Ovary (tissue), 9 donors: ENCODE data around the gene NXF3. TPM values are rescaled to one million over a fixed set of nuclear protein-coding genes. Genes with fewer than 3 reads are reported as not detected.

ENCODE experiments used
- DNase-seq, 5 donors: peaks; one replicate each; pipeline ENCODE4 v3.0.0-alpha.2; 2019 to 2020
- H3K27ac ChIP-seq, 2 donors: fragments of 200-600 bp; one replicate each; pipeline versions ENCODE4 v1.5.1 to v1.8.0; 2019 to 2022
- H3K27me3 ChIP-seq: fragments of 200-600 bp; one replicate; pipeline ENCODE4 v1.8.0; 2022
- H3K36me3 ChIP-seq: fragments of 200-600 bp; sonication (generic); one replicate; pipeline ENCODE4 v1.5.1; 2019
- H3K4me1 ChIP-seq: one replicate; pipeline ENCODE4 v1.8.1; 2013; ENCODE audit warnings: mild to moderate bottlenecking, moderate library complexity; ENCODE audit not compliant: insufficient read depth
- H3K4me3 ChIP-seq: fragments of 200-600 bp; sonication (generic); one replicate; pipeline ENCODE4 v1.5.1; 2017
- H3K9me3 ChIP-seq, 2 donors: fragments of 200-600 bp in 1 of 2; sonication (generic) in 1 of 2; one replicate each; pipeline versions ENCODE4 v1.5.1 to v1.8.1; 2013 to 2019; ENCODE audit warnings: mild to moderate bottlenecking in 1 of 2, moderate library complexity in 1 of 2
- EP300 ChIP-seq: sonication (generic); formaldehyde crosslinking; IDR thresholded peaks from one replicate; pipeline ENCODE4 v1.6.1; 2017; ENCODE audit warnings: antibody characterized with exemption
- POLR2A ChIP-seq: fragments of 450-650 bp; IDR thresholded peaks from one replicate; pipeline ENCODE4 v1.6.1; 2017; ENCODE audit warnings: antibody characterized with exemption, mild to moderate bottlenecking, moderate library complexity
- WGBS, 3 donors: extraction: QIAGEN DNeasy Blood & Tissue Kit in 1 of 3; methylation state at CpG; one replicate each; pipeline versions ENCODE4 v1.1.5 to v1.1.7; 2013 to 2017; 5-methylcytosine and 5-hydroxymethylcytosine counted together
- intact Hi-C, 4 donors: fragments of 100-400 bp; cut with DNase I; formaldehyde crosslinking; loops; one replicate each; pipeline versions ENCODE4 v1.11.0 to v1.15.1; 2022 to 2023
- polyA plus RNA-seq, 2 donors: library from polyadenylated mRNA; stranded (reverse); fragments of 200-250 nt in 1 of 2; fragments of 350-450 nt in 1 of 2; fragmentation: Illumina TruSeq in 1 of 2; extraction: RNeasy Lipid Tissue Mini Kit (QIAGEN cat#74804) in 1 of 2; gene quantifications; one replicate each; pipeline ENCODE4 v1.2.3, GENCODE V29; 2013 to 2014
- total RNA-seq, 7 donors: library from RNA; depleted of rRNA in 2 of 7; stranded (reverse); fragments of >200 nt in 2 of 7; fragmentation: NEBNext Ultra II Directional in 3 of 7; extraction: Animal tissue kit (Norgen Biotek cat#: 25700) in 3 of 7; gene quantifications; one replicate each; pipeline versions ENCODE4 v1.1.0 to v1.2.4, GENCODE V29; 2016 to 2023
- TF ChIP-seq, protein P1 (sequence below), 3 donors: fragments of 450-650 bp in 2 of 3; fragments of 200-600 bp in 1 of 3; IDR thresholded peaks; one replicate each; pipeline versions ENCODE4 v1.5.1 to v1.8.0; 2016 to 2022; ENCODE audit warnings: antibody characterized with exemption in 3 of 3, mild to moderate bottlenecking in 1 of 3
- donor health status: DM: no; HTN: no; CAD: no; lungs with moderate emphysema.
- donor health status: DM: no; HTN: no; CAD: no.
- donor health status: Bipolar disorder and iron deficiency.
- donor health status: DM: yes; HTN: yes; CAD: no.
- donor health status: DM: no; HTN: no; CAD: no.
- donor health status: DM: yes; HTN: yes; CAD: no.

Gene NXF3
- total and polyA plus RNA-seq, 9 donors: 0.23 to 65.3 (median 1.1) TPM; not detected in 1

DNA sequence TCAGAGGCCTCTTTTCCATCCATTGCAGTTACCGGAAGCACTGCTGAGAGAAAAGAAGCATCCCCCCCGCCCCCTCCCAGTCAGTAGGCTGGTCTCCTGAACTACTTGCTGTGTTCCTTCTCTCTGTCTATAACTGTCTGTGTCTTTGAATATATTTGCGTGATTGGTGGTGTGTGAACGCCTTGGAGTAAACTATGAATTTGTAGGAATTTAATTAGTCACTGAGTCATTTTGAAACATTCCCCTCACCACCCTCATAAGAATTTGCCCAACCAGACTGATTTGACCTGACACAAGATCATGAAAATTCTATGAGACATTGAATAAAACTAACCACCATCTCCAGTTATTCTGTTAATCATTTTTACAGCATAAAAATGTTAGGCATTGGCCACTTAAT is 6.7 kb upstream of the NXF3 start:
- no peaks in the 10 kb centered on the region for H3K9me3 ChIP-seq
- H3K27me3 ChIP-seq: no peaks in the 10 kb centered on the region
- H3K36me3 ChIP-seq: no peaks in the 10 kb centered on the region
- no peak for DNase-seq
- no peak overlapping the region for H3K4me3 ChIP-seq
- WGBS, 3 donors: 70 to 77% (median 74%) methylated on average over 4 of the region's 4 CpGs
- TF ChIP-seq, protein P1, sequence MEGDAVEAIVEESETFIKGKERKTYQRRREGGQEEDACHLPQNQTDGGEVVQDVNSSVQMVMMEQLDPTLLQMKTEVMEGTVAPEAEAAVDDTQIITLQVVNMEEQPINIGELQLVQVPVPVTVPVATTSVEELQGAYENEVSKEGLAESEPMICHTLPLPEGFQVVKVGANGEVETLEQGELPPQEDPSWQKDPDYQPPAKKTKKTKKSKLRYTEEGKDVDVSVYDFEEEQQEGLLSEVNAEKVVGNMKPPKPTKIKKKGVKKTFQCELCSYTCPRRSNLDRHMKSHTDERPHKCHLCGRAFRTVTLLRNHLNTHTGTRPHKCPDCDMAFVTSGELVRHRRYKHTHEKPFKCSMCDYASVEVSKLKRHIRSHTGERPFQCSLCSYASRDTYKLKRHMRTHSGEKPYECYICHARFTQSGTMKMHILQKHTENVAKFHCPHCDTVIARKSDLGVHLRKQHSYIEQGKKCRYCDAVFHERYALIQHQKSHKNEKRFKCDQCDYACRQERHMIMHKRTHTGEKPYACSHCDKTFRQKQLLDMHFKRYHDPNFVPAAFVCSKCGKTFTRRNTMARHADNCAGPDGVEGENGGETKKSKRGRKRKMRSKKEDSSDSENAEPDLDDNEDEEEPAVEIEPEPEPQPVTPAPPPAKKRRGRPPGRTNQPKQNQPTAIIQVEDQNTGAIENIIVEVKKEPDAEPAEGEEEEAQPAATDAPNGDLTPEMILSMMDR (IDR thresholded peaks at IDR 0.05): no peak
- no peak for TF ChIP-seq EP300
- TF ChIP-seq POLR2A: no peak
- H3K27ac ChIP-seq: no peak overlapping the region
- intact Hi-C loops: no loop called here
- H3K4me1 ChIP-seq: no peaks in the 10 kb centered on the region

DNA sequence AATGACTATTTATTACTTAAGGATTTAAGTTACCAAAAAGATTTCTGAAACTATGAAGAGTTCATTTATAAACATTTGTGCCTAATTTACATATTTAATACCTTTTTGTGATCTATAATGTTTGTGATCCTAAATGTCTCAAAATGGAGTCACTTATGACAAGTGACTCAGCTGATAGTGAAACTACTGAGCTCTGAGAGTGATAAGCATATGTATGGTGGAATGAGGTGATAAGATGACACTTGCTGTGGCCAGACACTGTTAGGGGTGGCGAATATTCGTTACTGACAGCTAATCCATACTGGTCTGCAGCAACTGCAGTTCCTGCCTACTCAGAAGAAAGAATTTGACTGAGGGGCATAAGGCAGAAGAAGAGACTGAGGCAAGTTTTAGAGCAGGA is 5.5 kb upstream of the NXF3 start:
- H3K9me3 ChIP-seq: no peaks in the 10 kb centered on the region
- no peaks in the 10 kb centered on the region for H3K27me3 ChIP-seq
- WGBS, 3 donors: 61 to 73% (median 67%) methylated on average over 2 of the region's 2 CpGs
- no peaks in the 10 kb centered on the region for H3K36me3 ChIP-seq
- H3K4me1 ChIP-seq: no peaks in the 10 kb centered on the region
- no peak for TF ChIP-seq EP300
- TF ChIP-seq POLR2A: no peak
- TF ChIP-seq, protein P1 (IDR thresholded peaks at IDR 0.05): no peak
- H3K27ac ChIP-seq: no peak overlapping the region
- no peak for DNase-seq
- intact Hi-C loops: no loop called here
- H3K4me3 ChIP-seq: no peak overlapping the region

DNA sequence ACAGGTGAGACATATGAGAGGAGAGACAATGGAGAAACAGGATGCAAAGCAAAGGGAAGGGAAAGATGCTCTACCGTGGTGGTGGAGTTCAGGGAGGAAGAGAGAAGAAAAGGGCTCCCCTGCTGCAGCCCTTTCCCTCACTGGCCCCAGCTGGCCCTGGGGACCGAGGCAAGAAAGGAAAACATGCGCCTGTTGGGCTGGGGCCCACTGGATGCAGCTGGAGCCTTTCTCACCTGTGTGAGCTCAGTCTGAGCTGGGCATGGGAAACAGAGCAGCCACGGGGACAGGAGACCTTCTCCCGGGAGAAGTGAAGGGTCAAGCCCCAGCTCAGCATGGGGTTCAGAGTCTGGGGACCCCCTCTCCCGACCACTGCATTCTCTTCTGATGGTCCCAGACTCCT is 11.9 kb downstream of the NXF3 start:
- 57 to 59% (median 57%) methylated on average over 6 of the region's 6 CpGs for WGBS, 3 donors
- no peak overlapping the region for H3K4me3 ChIP-seq
- no peaks in the 10 kb centered on the region for H3K27me3 ChIP-seq
- H3K27ac ChIP-seq: no peak overlapping the region
- no peaks in the 10 kb centered on the region for H3K36me3 ChIP-seq
- no peak for TF ChIP-seq POLR2A
- TF ChIP-seq, protein P1 (IDR thresholded peaks at IDR 0.05): no peak
- TF ChIP-seq EP300: no peak
- no peaks in the 10 kb centered on the region for H3K4me1 ChIP-seq
- intact Hi-C loops: no loop called here
- no peaks in the 10 kb centered on the region for H3K9me3 ChIP-seq
- DNase-seq: no peak

DNA sequence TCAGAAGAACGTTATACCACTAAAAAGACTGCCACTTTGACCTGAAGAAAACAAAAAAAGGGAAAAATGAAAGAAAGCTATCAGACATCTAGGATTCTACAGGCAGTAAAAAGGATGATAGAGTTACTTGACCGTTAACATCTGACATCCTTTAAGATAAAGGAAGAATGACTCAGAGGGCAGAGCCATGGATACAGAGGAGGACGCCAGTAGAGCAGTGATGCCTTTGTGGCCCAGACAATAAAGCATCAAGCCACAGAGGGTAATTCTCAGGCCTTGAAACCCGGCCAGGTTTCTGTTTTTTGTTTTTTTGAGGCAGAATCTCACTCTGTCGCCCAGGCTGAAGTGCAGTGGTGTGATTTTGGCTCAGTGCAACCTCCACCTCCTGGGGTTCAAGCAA is 19.5 kb downstream of the NXF3 start:
- Histone ChIP-seq H3K9me3 (no peaks in the 10 kb centered on the region), H3K27ac (no peak overlapping the region), H3K27me3 (no peaks in the 10 kb centered on the region), H3K4me3 (no peak overlapping the region), H3K36me3 (no peaks in the 10 kb centered on the region), H3K4me1 (no peaks in the 10 kb centered on the region)
- no peak for DNase-seq
- 17 to 23% (median 20%) methylated on average over 5 of the region's 5 CpGs for WGBS, 3 donors
- TF ChIP-seq EP300 (no peak), POLR2A (no peak)
- TF ChIP-seq, protein P1 (IDR thresholded peaks at IDR 0.05): no peak
- intact Hi-C loops: no loop called here

DNA sequence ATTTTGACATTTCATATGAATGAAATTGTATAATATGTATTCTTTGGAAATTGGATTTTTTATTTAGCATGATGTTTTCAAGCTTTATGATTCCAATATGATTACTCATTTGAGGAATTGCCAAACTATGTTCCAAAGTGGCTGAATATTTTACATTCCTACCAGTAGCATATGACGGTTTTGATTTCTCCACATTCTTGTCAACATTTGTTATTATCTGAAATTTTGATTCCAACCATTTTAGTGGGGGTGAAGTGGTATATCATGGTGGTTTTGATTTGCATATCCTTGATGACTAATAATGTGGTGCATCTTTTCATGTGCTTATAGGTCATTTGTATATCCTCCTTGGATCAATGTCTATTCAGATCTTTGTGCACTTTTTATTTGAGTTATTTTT is 26.3 kb downstream of the NXF3 start:
- H3K9me3 ChIP-seq: no peaks in the 10 kb centered on the region
- 35 to 52% (median 49%) methylated on average over 1 of the region's 1 CpG for WGBS, 3 donors
- intact Hi-C loops: no loop called here
- H3K4me3 ChIP-seq: no peak overlapping the region
- H3K27ac ChIP-seq: no peak overlapping the region
- no peak for TF ChIP-seq POLR2A
- TF ChIP-seq, protein P1 (IDR thresholded peaks at IDR 0.05): no peak
- TF ChIP-seq EP300: no peak
- H3K4me1 ChIP-seq: no peaks in the 10 kb centered on the region
- no peak for DNase-seq
- no peaks in the 10 kb centered on the region for H3K27me3 ChIP-seq
- H3K36me3 ChIP-seq: no peaks in the 10 kb centered on the region
